Cerebellar nuclear complex (tissue), 1 donor: ENCODE data around the gene DPEP2.
"Not testable (repeated sequence)": the region's sequence is repeated elsewhere in the genome, so short reads cannot be mapped to it uniquely, and the experiment has no call there.

Experiments used
- DNase-seq, 2 experiments: peaks; one replicate each; lab custom pipeline; 2025; lab: John Stamatoyannopoulos, UW

DPEP2 gene

GRCh38 chr16:68005786-68006286 lies 6.6 kb upstream of the DPEP2 start:
- no peak for DNase-seq

- no peak for DNase-seq
These were observed 5.9 kb upstream of the DPEP2 start for GRCh38 chr16:68005211-68005610.

- DNase-seq = no peak
These were observed 3.7 kb upstream of the DPEP2 start for GRCh38 chr16:68003031-68003430.

GRCh38 chr16:68000450-68000849 lies 1.2 kb upstream of the DPEP2 start:
- DNase-seq = no peak

GRCh38 chr16:67999985-68000384 lies 701 bp upstream of the DPEP2 start:
- no peak for DNase-seq

GRCh38 chr16:67998231-67998778 lies 979 bp downstream of the DPEP2 start:
- DNase-seq = not testable (repeated sequence)

- DNase-seq = no peak
These were observed 2.6 kb downstream of the DPEP2 start for GRCh38 chr16:67996666-67997065.

- DNase-seq = no peak
These were observed 3.9 kb downstream of the DPEP2 start for GRCh38 chr16:67995423-67995822.

GRCh38 chr16:67994040-67994408 lies 5.3 kb downstream of the DPEP2 start:
- DNase-seq = not testable (repeated sequence)

- DNase-seq = no peak
These were observed 5.9 kb downstream of the DPEP2 start for GRCh38 chr16:67993207-67994039.

- DNase-seq = no peak
These were observed 6.5 kb downstream of the DPEP2 start for GRCh38 chr16:67992661-67993206.

- DNase-seq = no peak
These were observed 9.3 kb downstream of the DPEP2 start for GRCh38 chr16:67990018-67990386.

- DNase-seq = no peak
These were observed 9.8 kb downstream of the DPEP2 start for GRCh38 chr16:67989322-67990017.

GRCh38 chr16:67988675-67989074 lies 10.6 kb downstream of the DPEP2 start:
- DNase-seq = no peak

- DNase-seq = no peak
These were observed 11.7 kb downstream of the DPEP2 start for GRCh38 chr16:67987460-67988160.

GRCh38 chr16:67986949-67987348 lies 12.3 kb downstream of the DPEP2 start:
- DNase-seq = no peak

GRCh38 chr16:67982011-67982696 lies 17.1 kb downstream of the DPEP2 start:
- DNase-seq = no peak

- no peak for DNase-seq
These were observed 19.2 kb downstream of the DPEP2 start, which contains the start of gene DPEP3 for GRCh38 chr16:67979955-67980678. TSS of gene DPEP3 (minus strand) at chr16:67980499. CDS start at chr16:67980380, 119 bp downstream.

- no peak for DNase-seq
These were observed 21.6 kb downstream of the DPEP2 start for GRCh38 chr16:67977469-67978227.

- no peak for DNase-seq
These were observed 22.3 kb downstream of the DPEP2 start for GRCh38 chr16:67977005-67977404.
